Activated CD4-positive, alpha-beta T cell treated with anti-CD3 and anti-CD28 coated beads, Interleukin-2, Interleukin-6, amounts not matched to agents 100 ng/mL and 50 ng/mL, durations not matched to agents 16 hours and 8 hours (primary cell): ENCODE results near the gene CCDC121.
"Not testable (repeated sequence)": the region's sequence is repeated elsewhere in the genome, so short reads cannot be mapped to it uniquely, and the experiment has no call there.

Source experiments
- DNase-seq: peaks from one replicate; pipeline ENCODE4 v3.0.0-alpha.2; 2020

Gene CCDC121

GRCh38 chr2:27634291-27634690, 5.5 kb upstream of the CCDC121 start:
- DNase-seq, result no peak

- DNase-seq, result not testable (repeated sequence)
Measured at GRCh38 chr2:27630257-27630656, 1.4 kb upstream of the CCDC121 start.

GRCh38 chr2:27627963-27628766, 647 bp downstream of the CCDC121 start:
- DNase-seq, result peak; percentile 36

GRCh38 chr2:27626921-27627320, 1.9 kb downstream of the CCDC121 start:
- not testable (repeated sequence) for DNase-seq

GRCh38 chr2:27626323-27626722, 2.5 kb downstream of the CCDC121 start:
- DNase-seq, result not testable (repeated sequence)

- no peak for DNase-seq
Measured at GRCh38 chr2:27624943-27625342, 3.9 kb downstream of the CCDC121 start.

- DNase-seq, result no peak
Measured at GRCh38 chr2:27622921-27623384, 5.9 kb downstream of the CCDC121 start.

GRCh38 chr2:27621524-27621923, 7.3 kb downstream of the CCDC121 start:
- DNase-seq, result no peak

GRCh38 chr2:27615316-27615715, 13.5 kb downstream of the CCDC121 start:
- no peak for DNase-seq

GRCh38 chr2:27613985-27614384, 14.8 kb downstream of the CCDC121 start:
- no peak for DNase-seq

GRCh38 chr2:27606611-27607010, 22.2 kb downstream of the CCDC121 start:
- no peak for DNase-seq

GRCh38 chr2:27596627-27597026, 32.2 kb downstream of the CCDC121 start:
- no peak for DNase-seq

- DNase-seq, result not testable (repeated sequence)
Measured at GRCh38 chr2:27595412-27595811, 33.4 kb downstream of the CCDC121 start.

GRCh38 chr2:27594020-27594703, 34.6 kb downstream of the CCDC121 start:
- not testable (repeated sequence) for DNase-seq

- no peak for DNase-seq
Measured at GRCh38 chr2:27593240-27593639, 35.6 kb downstream of the CCDC121 start.

- DNase-seq, result no peak
Measured at GRCh38 chr2:27591745-27592144, 37.1 kb downstream of the CCDC121 start.

- no peak for DNase-seq
Measured at GRCh38 chr2:27588308-27588707, 40.5 kb downstream of the CCDC121 start.

- DNase-seq, result no peak
Measured at GRCh38 chr2:27587025-27587424, 41.8 kb downstream of the CCDC121 start.

- no peak for DNase-seq
Measured at GRCh38 chr2:27584597-27584996, 44.2 kb downstream of the CCDC121 start.

- DNase-seq, result no peak
Measured at GRCh38 chr2:27583390-27583915, 45.4 kb downstream of the CCDC121 start.

GRCh38 chr2:27582695-27583389, 46.0 kb downstream of the CCDC121 start, which contains the start of gene ZNF512:
Gene ZNF512 (plus strand): TSS chr2:27583042. CDS start chr2:27583113, 71 bp downstream.
- peak; percentile 92 for DNase-seq

GRCh38 chr2:27582129-27582694, 46.6 kb downstream of the CCDC121 start:
- no peak for DNase-seq
